Fibroblast of gingiva (primary cell): ENCODE results near the gene CFDP1.
A peak's percentile ranks its signal among the peaks of the same experiment; 100 is the strongest.

Source experiments
- DNase-seq: peaks from one replicate; pipeline ENCODE4 v3.0.0-alpha.2; 2011; ENCODE audit warnings: low read depth

The CFDP1 gene

GRCh38 chr16:75319513-75320411 is 113.5 kb downstream of the CFDP1 start:
- peak; percentile 74 for DNase-seq

- DNase-seq = no peak
Observed at GRCh38 chr16:75318737-75319136, 114.6 kb downstream of the CFDP1 start.

- no peak for DNase-seq
Observed at GRCh38 chr16:75317532-75317931, 115.8 kb downstream of the CFDP1 start.

- peak; percentile 24 for DNase-seq
Observed at GRCh38 chr16:75317101-75317522, 116.2 kb downstream of the CFDP1 start.

GRCh38 chr16:75315539-75316306 is 117.6 kb downstream of the CFDP1 start:
- DNase-seq = no peak

- no peak for DNase-seq
Observed at GRCh38 chr16:75312875-75313274, 120.4 kb downstream of the CFDP1 start.

- peak; percentile 48 for DNase-seq
Observed at GRCh38 chr16:75311383-75311938, 121.8 kb downstream of the CFDP1 start.

GRCh38 chr16:75310541-75310940 is 122.8 kb downstream of the CFDP1 start:
- DNase-seq = no peak

GRCh38 chr16:75309899-75310430 is 123.3 kb downstream of the CFDP1 start:
- DNase-seq = no peak

GRCh38 chr16:75309156-75309555 is 124.1 kb downstream of the CFDP1 start:
- DNase-seq = no peak

- DNase-seq = no peak
Observed at GRCh38 chr16:75308011-75308410, 125.3 kb downstream of the CFDP1 start.

GRCh38 chr16:75307506-75307905 is 125.8 kb downstream of the CFDP1 start:
- no peak for DNase-seq

- no peak for DNase-seq
Observed at GRCh38 chr16:75306099-75306762, 127.1 kb downstream of the CFDP1 start.

GRCh38 chr16:75305364-75306098 is 127.8 kb downstream of the CFDP1 start:
- DNase-seq = peak; percentile 100

GRCh38 chr16:75304521-75305363 is 128.6 kb downstream of the CFDP1 start:
- DNase-seq = peak; percentile 91

GRCh38 chr16:75301804-75302203 is 131.5 kb downstream of the CFDP1 start:
- DNase-seq = peak; percentile 29

- DNase-seq = no peak
Observed at GRCh38 chr16:75298267-75298666, 135.0 kb downstream of the CFDP1 start.

GRCh38 chr16:75296606-75297005 is 136.7 kb downstream of the CFDP1 start:
- no peak for DNase-seq

- DNase-seq = no peak
Observed at GRCh38 chr16:75294773-75295459, 138.4 kb downstream of the CFDP1 start.

GRCh38 chr16:75293772-75294171 is 139.5 kb downstream of the CFDP1 start:
- peak; percentile 11 for DNase-seq
